DND-41 (cell line): ENCODE measurements around the gene PRDX5.

ENCODE experiments used
- CTCF ChIP-seq: IDR thresholded peaks from 2 replicates; pipeline ENCODE4 v1.5.1; 2012; ENCODE audit warnings: borderline replicate concordance, low read length, moderate library complexity, mild to moderate bottlenecking; ENCODE audit not compliant: poor library complexity, severe bottlenecking; ENCODE audit errors: extremely low read depth
- EZH2 ChIP-seq: IDR thresholded peaks from 3 replicates; pipeline ENCODE4 v1.6.1; 2012; ENCODE audit warnings: borderline replicate concordance, low read depth, mild to moderate bottlenecking, moderate library complexity, low read length, inconsistent platforms; ENCODE audit not compliant: severe bottlenecking

GRCh38 chr11:64317325-64317960 lies 478 bp upstream of the PRDX5 start, which contains the start of gene TRMT112:
- TF ChIP-seq EZH2 = no peak
- TF ChIP-seq CTCF = no peak
